Measurements from ENCODE around the gene HK1.

DNA sequence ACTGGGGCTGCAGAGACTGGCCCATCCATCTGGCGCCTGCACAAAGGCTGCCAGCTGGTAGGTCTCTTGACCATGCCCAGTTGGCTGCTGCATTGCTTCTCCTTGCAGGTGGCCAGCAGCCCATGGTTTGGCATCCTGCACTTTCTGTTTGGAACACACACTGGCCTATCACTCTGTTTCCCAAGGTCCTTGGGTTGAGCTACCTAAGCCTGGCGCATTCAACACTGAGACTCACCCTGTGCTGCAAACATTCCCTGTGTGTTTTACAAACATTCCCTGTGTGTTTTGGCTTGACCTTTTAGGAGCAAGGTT lies 83.0 kb downstream of the HK1 start:
- TF ChIP-seq GATA2 (IDR thresholded peaks at IDR 0.05; ENCODE audit: low read depth, low read length) (no peak), GATA3 (IDR thresholded peaks at IDR 0.05; ENCODE audit: low read depth, low read length) (no peak)

Data from SH-SY5Y (cell line).